HepG2 (cell line): ENCODE data around the gene RNLS.

Experiments
- HCFC1 ChIP-seq: fragments of 150-350 bp; IDR thresholded peaks from 2 replicates; pipeline ENCODE4 v1.6.1; 2014; ENCODE audit warnings: low read depth, low read length
- KLF6 ChIP-seq: IDR thresholded peaks from 2 replicates; pipeline ENCODE4 v1.8.0; 2016; ENCODE audit warnings: missing biosample characterization, missing genetic modification reagents
- USF2 ChIP-seq, 2 experiments: sonication (generic) in 1 of 2; formaldehyde crosslinking in 1 of 2; IDR thresholded peaks; 2 replicates each; pipeline versions ENCODE4 v1.5.1 to v1.6.1; 2011 to 2020; ENCODE audit warnings: borderline replicate concordance in 1 of 2, low read depth in 1 of 2, low read length in 1 of 2, mild to moderate bottlenecking in 1 of 2, missing genetic modification reagents in 1 of 2, moderate library complexity in 1 of 2
- ZNF10 ChIP-seq: sonication (generic); formaldehyde crosslinking; IDR thresholded peaks from 2 replicates; pipeline ENCODE4 v1.4.0; 2020; ENCODE audit warnings: mild to moderate bottlenecking, low read depth, missing genetic modification reagents, borderline replicate concordance
- TF ChIP-seq, protein P1 (sequence below): IDR thresholded peaks from 2 replicates; pipeline ENCODE4 v1.6.1; 2012; ENCODE audit warnings: inconsistent platforms

GRCh38 chr10:88623835-88624234 is 40.7 kb upstream of the RNLS start:
- TF ChIP-seq, protein P1, sequence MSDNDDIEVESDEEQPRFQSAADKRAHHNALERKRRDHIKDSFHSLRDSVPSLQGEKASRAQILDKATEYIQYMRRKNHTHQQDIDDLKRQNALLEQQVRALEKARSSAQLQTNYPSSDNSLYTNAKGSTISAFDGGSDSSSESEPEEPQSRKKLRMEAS, result no peak
- TF ChIP-seq HCFC1, result no peak
- TF ChIP-seq ZNF10 (CRISPR knock-in tag), result no peak
- TF ChIP-seq USF2 (IDR thresholded peaks at IDR 0.05; ENCODE audit: low read depth, low read length), result no peak
- no peak for TF ChIP-seq USF2 (CRISPR knock-in tag; IDR thresholded peaks at IDR 0.05; ENCODE audit: borderline replicate concordance)
- no peak for TF ChIP-seq KLF6
